HG03196 (cell line): ENCODE data around the gene RAB7A.

Experiments used
- ATAC-seq: cut with Tn5 transposase; IDR thresholded peaks from one replicate; pipeline ENCODE4 v1.9.1; 2021; ENCODE audit not compliant: unreplicated experiment

Gene RAB7A

GRCh38 chr3:128726023-128727016 lies at the start of gene RAB7A:
Gene RAB7A, plus strand, starts transcription at chr3:128726183. Its CDS starts 69,185 bp downstream, at chr3:128795368.
- peak; percentile 95 for ATAC-seq

- ATAC-seq, result no peak
These were observed 46.6 kb upstream of the RAB7A start for GRCh38 chr3:128679338-128679737.

- ATAC-seq, result peak; percentile 92
These were observed 45.2 kb upstream of the RAB7A start for GRCh38 chr3:128680603-128681368.

GRCh38 chr3:128681369-128681829 lies 44.6 kb upstream of the RAB7A start:
- ATAC-seq, result no peak

DNA sequence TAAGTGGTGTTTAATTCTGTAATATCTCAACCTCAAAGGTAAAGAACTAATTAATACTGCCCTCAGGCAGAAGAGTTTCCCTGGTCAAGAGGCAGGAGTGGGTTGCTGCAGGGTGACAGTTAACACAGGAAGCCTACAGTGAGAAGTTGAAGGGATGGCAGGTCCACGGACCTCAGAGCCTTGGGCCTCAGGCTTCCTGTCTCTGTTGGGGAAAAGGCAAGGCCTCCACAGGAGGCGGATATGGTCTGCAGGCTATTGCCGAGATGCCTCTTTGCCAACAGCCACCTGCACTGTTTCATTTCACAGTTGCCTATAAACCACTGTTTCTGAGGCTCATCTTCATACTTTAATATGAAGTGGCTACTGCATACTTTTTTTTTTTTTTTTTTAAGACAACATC lies 42.0 kb upstream of the RAB7A start:
- ATAC-seq, result no peak

GRCh38 chr3:128684986-128685726 lies 40.8 kb upstream of the RAB7A start:
- no peak for ATAC-seq

GRCh38 chr3:128686465-128686864 lies 39.5 kb upstream of the RAB7A start:
- no peak for ATAC-seq

DNA sequence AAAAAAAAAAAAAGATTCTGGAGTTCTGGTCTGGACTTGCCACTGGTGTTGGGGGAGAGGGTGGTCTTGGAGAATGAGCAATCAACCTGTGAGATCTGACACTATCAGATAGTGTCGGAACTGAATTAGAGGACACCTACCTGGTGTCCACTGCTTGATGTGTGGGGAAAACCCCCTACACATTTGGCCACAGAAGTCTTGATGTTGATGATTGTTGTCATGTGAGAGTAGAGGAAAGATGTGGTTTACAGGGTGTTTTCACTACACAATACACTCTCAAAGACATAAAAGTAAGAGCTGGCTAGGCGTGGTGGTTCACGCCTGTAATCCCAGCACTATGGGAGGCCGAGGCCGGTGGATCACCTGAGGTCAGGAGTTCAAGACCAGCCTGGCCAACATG lies 36.9 kb upstream of the RAB7A start:
- ATAC-seq, result no peak

- ATAC-seq, result no peak
These were observed 32.3 kb upstream of the RAB7A start for GRCh38 chr3:128693696-128694095.

- no peak for ATAC-seq
These were observed 28.6 kb upstream of the RAB7A start for GRCh38 chr3:128697341-128697740.

GRCh38 chr3:128698211-128699047 lies 27.6 kb upstream of the RAB7A start:
- no peak for ATAC-seq

DNA sequence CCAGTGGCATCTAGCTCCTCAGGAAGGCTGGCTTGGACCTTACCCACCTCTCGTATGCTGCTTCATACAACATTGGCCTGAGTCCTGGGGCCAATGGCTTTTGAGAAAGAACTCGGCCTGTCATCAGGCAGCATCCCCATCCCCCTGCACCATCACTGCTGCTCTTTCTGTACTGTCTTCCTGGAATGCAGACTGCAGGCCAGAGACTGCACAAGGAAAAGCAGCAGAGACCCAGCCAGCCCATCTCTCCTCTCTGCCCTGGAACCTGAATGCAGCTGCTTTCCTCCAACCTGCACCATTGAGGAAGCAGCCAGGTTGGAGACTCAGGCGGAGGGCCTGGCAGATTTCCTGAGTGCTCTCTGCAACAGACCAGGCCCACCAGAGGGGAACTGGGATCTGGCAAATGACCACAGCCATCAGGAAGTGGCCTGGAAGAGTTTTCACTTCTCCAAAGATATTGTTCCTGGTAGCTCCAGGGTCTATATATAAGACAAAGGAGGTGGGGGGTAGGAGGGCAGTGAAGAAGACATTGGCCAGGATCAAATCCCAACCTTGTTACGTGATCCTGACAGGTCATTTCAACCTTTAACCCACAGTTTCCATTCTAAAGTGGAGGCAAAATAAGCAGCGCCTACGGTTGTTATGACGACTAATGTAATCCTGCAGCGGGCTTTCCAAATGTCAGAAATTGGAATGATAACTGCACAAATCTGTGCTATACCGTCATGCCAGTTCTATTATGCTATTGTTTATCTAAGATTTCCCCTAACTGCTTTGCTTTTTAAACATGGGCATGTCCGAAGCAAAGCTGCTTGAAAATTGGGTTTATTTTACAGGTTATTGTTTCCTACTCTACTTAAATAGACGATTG lies 24.4 kb upstream of the RAB7A start:
- no peak for ATAC-seq

- no peak for ATAC-seq
These were observed 23.6 kb upstream of the RAB7A start for GRCh38 chr3:128702391-128702790.

- no peak for ATAC-seq
These were observed 22.4 kb upstream of the RAB7A start for GRCh38 chr3:128703561-128703960.

DNA sequence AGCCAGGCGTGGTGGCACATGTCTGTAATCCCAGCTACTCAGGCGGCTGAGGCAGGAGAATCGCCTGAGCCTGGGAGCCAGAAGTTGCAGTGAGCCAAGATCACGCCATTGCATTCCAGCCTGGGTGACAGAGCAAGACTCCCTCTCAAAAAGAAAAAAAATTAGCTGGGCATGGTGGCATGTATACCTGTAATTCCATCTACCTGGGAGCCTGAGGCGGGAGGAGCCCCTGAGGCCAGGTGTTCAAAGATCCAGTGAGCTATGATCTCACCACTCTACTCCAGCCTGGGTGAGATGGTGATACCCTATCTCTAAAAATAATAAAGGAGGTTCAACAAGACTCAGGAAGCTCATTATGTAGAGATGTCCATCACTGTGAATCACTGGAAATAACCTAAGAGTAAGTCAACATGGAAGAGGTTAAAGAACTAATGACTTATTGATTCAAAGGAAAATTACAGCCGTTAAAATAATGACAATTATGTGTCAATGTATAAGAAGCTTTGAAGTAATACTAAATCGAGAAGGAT lies 19.8 kb upstream of the RAB7A start:
- no peak for ATAC-seq

DNA sequence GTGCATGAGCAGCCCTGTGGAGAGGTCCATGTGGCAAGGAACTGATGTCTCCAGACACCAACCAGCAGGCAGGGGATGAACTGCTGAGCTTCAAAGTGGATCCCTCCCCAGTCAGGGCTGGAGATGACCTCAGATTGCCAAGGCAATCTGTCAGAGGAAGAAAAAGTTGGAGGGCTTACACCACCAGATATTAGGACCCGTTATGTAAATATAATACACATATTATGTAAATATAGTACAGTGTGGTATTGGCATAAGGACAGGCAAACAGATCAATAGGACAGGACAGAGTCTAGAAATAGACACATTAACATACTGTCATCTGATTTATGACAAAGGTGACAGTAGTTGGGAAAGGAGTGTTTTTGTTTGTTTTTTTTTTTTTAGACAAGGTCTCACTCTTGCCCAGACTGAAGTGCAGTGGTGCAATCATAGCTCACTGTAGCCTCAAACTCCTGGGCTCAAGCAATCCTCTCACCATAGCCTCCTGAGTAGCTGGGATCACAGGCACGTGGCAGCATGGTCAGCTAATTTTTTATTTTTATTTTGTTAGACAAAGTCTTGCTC lies 18.0 kb upstream of the RAB7A start:
- no peak for ATAC-seq

GRCh38 chr3:128709038-128709437 lies 16.9 kb upstream of the RAB7A start:
- no peak for ATAC-seq

DNA sequence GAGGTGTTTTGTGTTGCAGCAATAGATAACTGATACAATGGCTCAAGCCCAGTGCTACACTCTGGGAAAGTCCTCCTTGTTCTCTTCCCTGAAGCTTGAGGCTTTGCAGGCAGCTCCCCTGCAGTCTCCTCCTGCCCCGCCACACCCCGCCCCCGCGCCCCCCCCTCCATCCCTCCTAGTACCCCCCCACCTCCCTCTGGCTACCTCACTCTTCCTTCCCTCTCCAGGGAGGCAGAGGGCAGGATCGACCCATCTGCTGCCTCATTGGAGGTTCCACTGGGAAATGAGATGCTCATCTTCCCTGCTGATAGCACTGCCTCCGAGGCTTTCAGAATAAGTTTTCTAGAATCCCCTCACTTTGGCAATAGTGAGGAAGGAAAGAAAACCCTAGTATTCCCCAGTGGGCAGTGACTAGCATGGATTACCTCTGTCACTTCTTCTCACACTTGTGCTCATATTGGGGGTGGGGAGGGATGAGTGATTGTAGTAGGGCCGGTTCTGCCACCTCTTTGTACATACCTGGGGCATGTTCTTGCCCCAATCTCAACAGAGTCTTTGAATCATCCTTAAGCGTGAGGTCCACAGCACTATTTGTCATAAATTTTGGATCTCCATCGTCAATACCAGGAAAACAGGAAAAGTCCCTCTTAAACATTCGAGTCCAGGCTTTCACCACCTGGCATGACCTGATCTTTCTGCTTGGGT lies 16.3 kb upstream of the RAB7A start:
- ATAC-seq, result no peak
